GM12878 (cell line): ENCODE data around the gene LCE3E. TPM values are rescaled to one million over a fixed set of nuclear protein-coding genes. Genes with fewer than 3 reads are reported as not detected.

Source experiments
- ATAC-seq: fragments of 200-7000 bp; cut with Tn5 transposase; 3 replicates; pipeline ENCODE4 v1.9.1; 2020; ENCODE audit warnings: mild to moderate bottlenecking, moderate library complexity
- BruUV-seq: library from RNA; stranded (reverse); fragments of 400-500 nt; replicated peaks from 2 replicates; lab custom pipeline; 2021; lab: Mats Ljungman, UMichigan
- CTCF ChIA-PET: fragments of 300-600 bp; sonication (Branson Sonifier 250); formaldehyde crosslinking; extraction: SDS; loops from one replicate; lab custom pipeline; 2021; ENCODE audit warnings: inconsistent platforms; lab: Yijun Ruan, JAX
- POLR2A ChIA-PET: fragments of 350-600 bp; formaldehyde crosslinking; extraction: SDS; loops from one replicate; lab custom pipeline; 2021; ENCODE audit warnings: inconsistent platforms; lab: Charles Lee
- RAD21 ChIA-PET: fragments of 300-600 bp; sonication (Branson Sonifier 250); formaldehyde crosslinking; loops from one replicate; lab custom pipeline; 2023; ENCODE audit warnings: antibody characterized with exemption; ENCODE audit not compliant: unreplicated experiment; lab: Charles Lee
- SMC1A ChIA-PET: fragments of 300-600 bp; sonication (Branson Sonifier 250); formaldehyde crosslinking; loops from one replicate; lab custom pipeline; 2023; ENCODE audit not compliant: unreplicated experiment, uncharacterized antibody; lab: Charles Lee
- DNase-seq: peaks from one replicate; pipeline ENCODE4 v3.0.0-alpha.2; 2011; ENCODE audit warnings: low read depth, low spot score
- FAIRE-seq: peaks from 3 replicates; lab custom pipeline; 2011; peaks lifted over from hg19 to GRCh38; lab: Jason Lieb, UNC
- H2AFZ ChIP-seq: 2 replicates; pipeline ENCODE4 v1.6.0; 2011; ENCODE audit warnings: low read depth, low read length, control low read depth; ENCODE audit not compliant: control insufficient read depth
- H3K27ac ChIP-seq: 2 replicates; pipeline ENCODE4 v1.5.1; 2011; ENCODE audit warnings: control low read depth; ENCODE audit not compliant: control insufficient read depth, insufficient read depth
- H3K27me3 ChIP-seq, 2 experiments: replicated peaks in 1 of 2; 2 replicates each; pipeline versions ENCODE4 v1.6.0 to v1.6.1; 2011; ENCODE audit warnings: low read length in 1 of 2; ENCODE audit not compliant: control insufficient read depth in 2 of 2, insufficient read depth in 2 of 2
- H3K36me3 ChIP-seq, 2 experiments: 2 replicates each; pipeline ENCODE4 v1.5.1; 2011; ENCODE audit warnings: low read length in 1 of 2; ENCODE audit not compliant: control insufficient read depth in 2 of 2, insufficient read depth in 2 of 2
- H3K4me1 ChIP-seq: 2 replicates; pipeline ENCODE4 v1.6.1; 2011; ENCODE audit warnings: mild to moderate bottlenecking, low read length, moderate library complexity, mixed read lengths; ENCODE audit not compliant: control insufficient read depth, insufficient read depth
- H3K4me2 ChIP-seq: 2 replicates; pipeline ENCODE4 v1.6.0; 2011; ENCODE audit warnings: control low read depth; ENCODE audit not compliant: control insufficient read depth, insufficient read depth
- H3K4me3 ChIP-seq: fragments of 200-600 bp; sonication (generic); 2 replicates; pipeline ENCODE4 v1.5.1; 2016
- H3K79me2 ChIP-seq: 2 replicates; pipeline ENCODE4 v1.6.0; 2011; ENCODE audit warnings: low read length; ENCODE audit not compliant: control insufficient read depth, insufficient read depth
- H3K9ac ChIP-seq: 2 replicates; pipeline ENCODE4 v1.8.0; 2011; ENCODE audit warnings: low read length, control low read depth, mixed read lengths; ENCODE audit not compliant: control insufficient read depth, insufficient read depth
- H3K9me3 ChIP-seq: replicated peaks from 3 replicates; pipeline ENCODE4 v1.5.1; 2011; ENCODE audit warnings: mild to moderate bottlenecking, low read length; ENCODE audit not compliant: control insufficient read depth, insufficient read depth
- H4K20me1 ChIP-seq: 2 replicates; pipeline ENCODE4 v1.6.0; 2011; ENCODE audit not compliant: control insufficient read depth, insufficient read depth
- CREB1 ChIP-seq: IDR thresholded peaks from 2 replicates; pipeline ENCODE4 v1.6.1; 2012; ENCODE audit warnings: low read depth, mild to moderate bottlenecking, inconsistent platforms
- EED ChIP-seq: sonication (generic); IDR thresholded peaks from 2 replicates; pipeline ENCODE4 v1.6.1; 2016; ENCODE audit warnings: antibody characterized with exemption, low read depth
- JUNB ChIP-seq: IDR thresholded peaks from 2 replicates; pipeline ENCODE4 v1.6.1; 2016; ENCODE audit warnings: antibody characterized with exemption, mild to moderate bottlenecking
- MEF2A ChIP-seq: IDR thresholded peaks from 2 replicates; pipeline ENCODE4 v1.6.1; 2011; ENCODE audit warnings: low read depth, mild to moderate bottlenecking, low read length, moderate library complexity; ENCODE audit not compliant: insufficient read depth
- NBN ChIP-seq: fragments of 450-650 bp; IDR thresholded peaks from 2 replicates; pipeline ENCODE4 v1.6.1; 2016
- NRF1 ChIP-seq: conservative IDR thresholded peaks from 2 replicates; pipeline ENCODE4 v1.6.1; 2011; ENCODE audit warnings: mild to moderate bottlenecking, low read depth, low read length, improper control_type of control experiment
- PKNOX1 ChIP-seq: fragments of 450-650 bp; IDR thresholded peaks from 2 replicates; pipeline ENCODE4 v1.6.1; 2016; ENCODE audit warnings: mild to moderate bottlenecking
- PRDM15 ChIP-seq: fragments of 450-650 bp; formaldehyde crosslinking; IDR thresholded peaks from 2 replicates; pipeline ENCODE4 v1.4.0; 2020; ENCODE audit warnings: mild to moderate bottlenecking, moderate library complexity
- SMAD5 ChIP-seq: IDR thresholded peaks from 2 replicates; pipeline ENCODE4 v1.6.1; 2016; ENCODE audit warnings: antibody characterized with exemption, low read depth
- SREBF2 ChIP-seq: IDR thresholded peaks from 2 replicates; pipeline ENCODE4 v1.6.1; 2012; ENCODE audit warnings: mild to moderate bottlenecking, low read length
- SRF ChIP-seq, 2 experiments: IDR thresholded peaks; 2 replicates each; pipeline ENCODE4 v1.6.1; 2011; ENCODE audit warnings: low read depth in 2 of 2, low read length in 2 of 2, mild to moderate bottlenecking in 1 of 2, moderate library complexity in 1 of 2
- TAF1 ChIP-seq: IDR thresholded peaks from 2 replicates; pipeline ENCODE4 v1.6.1; 2011; ENCODE audit warnings: mild to moderate bottlenecking, low read depth, low read length, borderline replicate concordance
- USF2 ChIP-seq: IDR thresholded peaks from 2 replicates; pipeline ENCODE4 v1.6.1; 2011; ENCODE audit warnings: low read depth, low read length, improper control_type of control experiment, borderline replicate concordance
- ZNF687 ChIP-seq: fragments of 450-650 bp; IDR thresholded peaks from 2 replicates; pipeline ENCODE4 v1.6.1; 2017; ENCODE audit warnings: mild to moderate bottlenecking, moderate library complexity
- WGBS: methylation state at CpG from one replicate; pipeline ENCODE4 v1.1.6; 2016; ENCODE audit warnings: low lambda C conversion rate; ENCODE audit not compliant: insufficient replicate concordance, insufficient coverage; ENCODE audit errors: missing lambda C conversion rate; 5-methylcytosine and 5-hydroxymethylcytosine counted together
- in situ Hi-C: fragments of 300-500 bp; cut with MboI; formaldehyde crosslinking; loops from 9 replicates; pipeline ENCODE4 v1.14.3; 2018; ENCODE audit warnings: mixed read lengths
- intact Hi-C: fragments of 100-400 bp; cut with micrococcal nuclease; formaldehyde crosslinking; loops from one replicate; pipeline ENCODE4 v1.14.2; 2022; ENCODE audit not compliant: unreplicated experiment
- polyA plus RNA-seq, 11 experiments: library from polyadenylated mRNA; depleted of rRNA in 4 of 11; unstranded in 6 of 11; stranded (reverse) in 5 of 11; fragments of >200 nt; fragmentation: Nextera tagmentation in 4 of 11; fragmentation: Illumina TruSeq in 1 of 11; extraction: Ambion mirVana in 4 of 11; extraction: Trizol in 1 of 11; gene quantifications; 1 replicate in 1 of 11; 2 replicates in 10 of 11; pipeline versions ENCODE4 v1.2.1 to v1.2.3, GENCODE V29; 2011 to 2016; ENCODE audit warnings: inconsistent platforms in 2 of 11, missing spikeins in 2 of 11, low read depth in 1 of 11
- total RNA-seq, 4 experiments: library from RNA; depleted of rRNA in 3 of 4; stranded (reverse); fragments of >200 nt in 3 of 4; fragmentation: Illumina TruSeq in 1 of 4; extraction: Trizol in 1 of 4; gene quantifications; 2 replicates each; pipeline versions ENCODE4 v1.2.1 to v1.2.3, GENCODE V29; 2013 to 2021

Gene LCE3E
- total and polyA plus RNA-seq, 10 of the 15 experiments (the other 5 are each of a cell fraction or from before 2014, with no cell fraction given): not detected

- Histone ChIP-seq H3K4me3 (no peak overlapping the region), H3K79me2 (no peaks in the 10 kb centered on the region), H3K27ac (no peak overlapping the region), H3K4me1 (no peaks in the 10 kb centered on the region), H3K27me3 (0 out of 4 replicates have a peak, but pooled peaks cover 0 to 3% of the 10 kb centered on the region in 2 experiments), H3K4me2 (no peak overlapping the region), H3K9me3 (no peaks in the 10 kb centered on the region), H2AFZ (no peak overlapping the region), H3K36me3 (no peaks in the 10 kb centered on the region), H4K20me1 (no peaks in the 10 kb centered on the region), H3K9ac (no peak overlapping the region)
- 0% methylated on average over 1 of the region's 1 CpG for WGBS
- FAIRE-seq: no peak
- no TSS peak for BruUV-seq
- RAD21 ChIA-PET: no interaction called here
- CTCF ChIA-PET: no interaction called here
- ATAC-seq: no peak
- DNase-seq: no peak
- TF ChIP-seq ZNF687 (no peak), PKNOX1 (no peak), USF2 (no peak), SMAD5 (no peak), SRF (IDR thresholded peaks at IDR 0.05; ENCODE audit: low read depth in 2 of 2, low read length in 2 of 2) (no peak), CREB1 (no peak), NRF1 (no peak), PRDM15 (no peak), EED (no peak), JUNB (no peak), SREBF2 (no peak), NBN (no peak), TAF1 (no peak), MEF2A (no peak)
- SMC1A ChIA-PET: interaction anchor here (1.0 kb wide), 1 partner anchor 13 kb away, joined by 3 read pairs; no protein-coding TSS in a partner anchor
- intact Hi-C loops: no loop called here
- in situ Hi-C loops: no loop called here
- POLR2A ChIA-PET: no interaction called here
These were observed 41.4 kb downstream of the LCE3E start for GRCh38 chr1:152525080-152525641.
